GM12875 (cell line): ENCODE measurements around the gene TNNT3.

Experiments used
- H3K4me3 ChIP-seq: one replicate; pipeline ENCODE4 v1.5.1; 2011; ENCODE audit warnings: low read depth, low read length, control low read depth
- TF ChIP-seq, protein P1 (sequence below): IDR thresholded peaks from 2 replicates; pipeline ENCODE4 v1.5.1; 2011; ENCODE audit warnings: low read depth, mild to moderate bottlenecking, control low read depth, inconsistent platforms, low read length, moderate library complexity, borderline replicate concordance; ENCODE audit not compliant: insufficient read depth

Gene TNNT3

DNA sequence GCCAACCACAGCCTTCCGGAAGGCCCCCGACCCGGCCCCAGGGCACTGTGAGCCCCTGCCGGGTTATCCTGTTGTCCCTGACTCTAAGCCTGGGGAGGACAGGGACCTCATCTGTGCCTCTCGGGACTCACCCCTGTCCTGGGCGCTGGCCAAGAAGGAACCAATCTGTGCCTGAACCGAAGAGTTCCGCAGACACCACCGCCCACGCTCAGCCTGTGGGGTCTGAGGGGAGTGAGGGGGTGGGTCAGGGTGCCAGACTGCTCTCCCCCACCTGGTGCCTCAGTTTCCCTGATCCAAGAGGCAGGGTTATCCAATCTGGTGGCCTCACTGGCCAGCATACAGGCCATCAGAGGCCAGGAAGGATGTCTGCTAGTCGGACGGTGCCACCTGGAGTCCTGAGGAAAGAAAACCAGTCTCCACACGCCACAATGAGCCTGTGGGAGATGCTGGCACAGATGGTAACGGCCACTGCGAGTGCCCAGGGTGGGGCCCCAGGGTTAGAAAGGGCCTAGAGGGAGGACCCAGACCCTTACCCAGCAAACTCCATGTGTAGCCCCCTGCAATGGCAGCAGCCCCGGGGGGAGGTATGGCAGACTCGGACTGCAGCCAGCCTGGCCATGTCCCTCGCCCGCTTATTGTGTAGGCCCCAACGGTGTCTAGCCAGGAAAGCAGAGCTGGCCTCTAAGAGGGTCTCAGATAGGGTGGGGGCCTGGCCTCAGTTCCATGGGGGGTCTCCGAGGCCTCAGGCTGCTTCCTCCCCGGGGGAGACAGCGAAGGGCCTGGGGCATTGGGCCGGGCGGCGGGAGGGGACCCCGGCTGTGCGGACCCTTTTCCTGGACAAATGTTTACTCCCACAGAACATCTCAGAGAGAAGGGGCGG is 827 bp upstream of the TNNT3 start:
- TF ChIP-seq, protein P1, sequence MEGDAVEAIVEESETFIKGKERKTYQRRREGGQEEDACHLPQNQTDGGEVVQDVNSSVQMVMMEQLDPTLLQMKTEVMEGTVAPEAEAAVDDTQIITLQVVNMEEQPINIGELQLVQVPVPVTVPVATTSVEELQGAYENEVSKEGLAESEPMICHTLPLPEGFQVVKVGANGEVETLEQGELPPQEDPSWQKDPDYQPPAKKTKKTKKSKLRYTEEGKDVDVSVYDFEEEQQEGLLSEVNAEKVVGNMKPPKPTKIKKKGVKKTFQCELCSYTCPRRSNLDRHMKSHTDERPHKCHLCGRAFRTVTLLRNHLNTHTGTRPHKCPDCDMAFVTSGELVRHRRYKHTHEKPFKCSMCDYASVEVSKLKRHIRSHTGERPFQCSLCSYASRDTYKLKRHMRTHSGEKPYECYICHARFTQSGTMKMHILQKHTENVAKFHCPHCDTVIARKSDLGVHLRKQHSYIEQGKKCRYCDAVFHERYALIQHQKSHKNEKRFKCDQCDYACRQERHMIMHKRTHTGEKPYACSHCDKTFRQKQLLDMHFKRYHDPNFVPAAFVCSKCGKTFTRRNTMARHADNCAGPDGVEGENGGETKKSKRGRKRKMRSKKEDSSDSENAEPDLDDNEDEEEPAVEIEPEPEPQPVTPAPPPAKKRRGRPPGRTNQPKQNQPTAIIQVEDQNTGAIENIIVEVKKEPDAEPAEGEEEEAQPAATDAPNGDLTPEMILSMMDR = no peak

DNA sequence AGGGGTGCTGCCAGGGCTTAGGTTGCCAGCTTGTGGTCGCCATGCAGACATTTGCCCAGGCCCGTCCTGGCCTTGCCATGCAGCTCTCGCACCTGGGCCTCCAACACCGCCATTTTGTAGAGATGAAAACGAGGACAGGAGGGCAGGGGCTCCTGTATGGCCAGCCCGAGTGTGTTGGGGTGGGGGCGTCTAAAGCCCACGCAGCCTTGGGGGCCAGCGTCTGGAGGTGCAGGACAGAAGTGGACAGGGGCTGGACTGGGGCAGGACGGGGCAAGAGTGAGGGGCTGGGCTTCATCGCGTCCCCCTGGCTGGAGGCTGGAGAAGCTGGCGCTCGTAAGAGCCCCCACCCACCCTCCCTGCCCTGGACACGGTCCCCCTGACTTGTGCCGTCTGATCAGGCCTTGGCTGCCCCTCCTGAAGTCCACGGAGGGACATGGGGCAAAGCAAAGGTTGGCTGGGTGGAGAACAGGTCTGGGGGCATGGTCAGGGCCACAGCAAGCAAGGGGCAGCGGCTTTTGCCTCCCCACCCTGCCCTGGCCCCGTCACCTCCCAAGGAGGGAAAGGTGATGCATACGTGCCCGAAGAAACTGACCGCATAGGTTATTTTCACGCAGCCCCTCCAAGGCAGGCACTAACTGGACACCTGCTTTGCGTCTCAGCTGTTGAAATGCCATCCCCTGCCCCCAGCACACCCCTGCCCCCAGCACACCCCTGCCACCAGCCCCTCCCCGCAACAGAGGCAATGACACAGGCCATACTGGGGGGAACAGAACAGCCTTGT is 815 bp downstream of the TNNT3 start:
- TF ChIP-seq, protein P1 = no peak
- no peak overlapping the region for H3K4me3 ChIP-seq

More for the DNA sequence above, 827 bp upstream of the TNNT3 start:
- no peak overlapping the region for H3K4me3 ChIP-seq

DNA sequence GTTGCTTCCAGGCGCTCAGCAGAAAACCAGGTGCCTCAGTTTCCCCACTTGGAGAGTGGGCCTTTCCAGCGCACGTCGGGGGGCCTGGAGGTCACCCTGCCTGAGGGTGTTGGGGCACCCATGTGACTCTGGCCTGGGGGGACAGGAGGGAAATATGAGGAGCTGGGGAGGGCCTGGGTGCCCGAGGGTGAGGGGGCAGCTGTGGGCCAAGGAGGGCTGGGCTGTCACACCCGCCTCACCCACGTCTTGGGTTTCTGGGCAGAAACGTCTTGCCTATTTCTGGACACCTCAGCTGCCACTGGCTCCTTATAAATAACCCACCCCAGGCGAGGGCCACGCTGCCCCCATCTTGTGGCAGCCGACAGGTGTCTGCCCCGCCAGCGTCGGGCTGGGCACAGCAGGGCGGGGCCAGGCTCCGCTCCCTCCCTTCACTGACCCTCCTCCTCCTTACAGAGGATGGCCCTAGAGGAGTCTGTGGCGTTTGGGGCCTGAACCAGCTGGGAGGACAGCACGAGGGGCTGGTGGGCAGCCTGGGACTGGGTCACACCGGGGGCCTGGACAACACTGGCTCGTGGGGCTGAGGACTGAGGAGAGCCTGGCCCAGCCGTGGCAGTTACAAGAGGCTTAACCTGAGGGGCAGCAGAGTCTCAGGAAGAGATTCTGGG is 1.5 kb downstream of the TNNT3 start:
- no peak overlapping the region for H3K4me3 ChIP-seq
- TF ChIP-seq, protein P1 = no peak

DNA sequence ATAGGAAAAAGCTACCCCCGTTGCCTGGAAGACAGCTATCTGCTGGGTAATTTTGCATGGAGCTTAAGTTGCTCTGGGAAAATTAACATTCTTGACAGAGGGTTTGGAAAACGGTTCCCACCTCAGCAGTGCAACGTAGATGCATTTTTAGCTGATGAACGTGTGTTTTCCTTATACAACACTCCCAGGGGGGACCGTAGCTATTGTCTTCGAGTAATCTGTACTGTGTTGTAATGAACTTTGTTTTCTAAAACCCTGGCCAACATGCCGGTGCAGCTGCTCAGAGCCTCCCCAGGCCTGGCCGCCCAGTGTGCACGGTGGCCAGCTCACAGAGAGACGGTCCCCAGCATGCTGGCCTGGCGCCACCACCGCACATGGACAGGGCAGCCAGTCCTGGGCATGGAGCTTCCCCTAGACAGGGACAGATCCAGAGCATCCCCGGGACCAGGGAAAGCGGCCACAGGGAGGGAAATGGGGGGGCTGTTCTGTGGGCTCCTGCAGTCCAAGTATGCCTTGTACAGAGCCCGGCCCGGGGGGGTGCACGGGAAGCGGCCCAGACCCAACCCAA is 2.2 kb downstream of the TNNT3 start:
- TF ChIP-seq, protein P1 = no peak
- no peak overlapping the region for H3K4me3 ChIP-seq

DNA sequence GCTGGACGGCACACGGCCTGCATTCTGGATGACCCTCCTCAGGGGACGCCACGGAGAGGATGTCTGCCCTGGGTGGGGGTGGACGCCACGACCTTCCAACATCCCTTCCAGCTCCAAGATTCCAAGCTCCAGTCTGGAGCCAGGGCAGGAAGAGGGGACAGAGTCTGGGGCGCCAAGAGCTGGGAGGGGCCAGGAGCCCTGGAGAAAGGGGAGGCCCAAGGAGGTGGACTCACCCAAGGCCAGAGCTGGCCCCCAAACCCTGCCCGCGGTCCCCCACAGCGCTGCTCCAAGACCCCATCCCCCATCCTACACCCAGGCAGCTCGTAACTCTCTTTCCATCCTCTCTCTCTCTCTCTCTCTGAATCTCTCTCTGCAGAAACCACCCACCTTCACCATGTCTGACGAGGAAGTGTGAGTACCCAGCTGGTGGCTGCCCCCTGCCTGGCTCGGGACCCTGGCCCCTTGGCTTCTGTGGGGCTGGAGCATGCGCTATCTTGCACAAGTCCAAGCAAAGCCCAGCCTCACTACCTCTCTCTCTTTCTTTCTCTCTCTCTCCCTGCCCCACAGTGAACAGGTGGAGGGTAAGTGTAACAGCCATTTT is 3.1 kb downstream of the TNNT3 start:
- no peak overlapping the region for H3K4me3 ChIP-seq
- TF ChIP-seq, protein P1 = no peak

DNA sequence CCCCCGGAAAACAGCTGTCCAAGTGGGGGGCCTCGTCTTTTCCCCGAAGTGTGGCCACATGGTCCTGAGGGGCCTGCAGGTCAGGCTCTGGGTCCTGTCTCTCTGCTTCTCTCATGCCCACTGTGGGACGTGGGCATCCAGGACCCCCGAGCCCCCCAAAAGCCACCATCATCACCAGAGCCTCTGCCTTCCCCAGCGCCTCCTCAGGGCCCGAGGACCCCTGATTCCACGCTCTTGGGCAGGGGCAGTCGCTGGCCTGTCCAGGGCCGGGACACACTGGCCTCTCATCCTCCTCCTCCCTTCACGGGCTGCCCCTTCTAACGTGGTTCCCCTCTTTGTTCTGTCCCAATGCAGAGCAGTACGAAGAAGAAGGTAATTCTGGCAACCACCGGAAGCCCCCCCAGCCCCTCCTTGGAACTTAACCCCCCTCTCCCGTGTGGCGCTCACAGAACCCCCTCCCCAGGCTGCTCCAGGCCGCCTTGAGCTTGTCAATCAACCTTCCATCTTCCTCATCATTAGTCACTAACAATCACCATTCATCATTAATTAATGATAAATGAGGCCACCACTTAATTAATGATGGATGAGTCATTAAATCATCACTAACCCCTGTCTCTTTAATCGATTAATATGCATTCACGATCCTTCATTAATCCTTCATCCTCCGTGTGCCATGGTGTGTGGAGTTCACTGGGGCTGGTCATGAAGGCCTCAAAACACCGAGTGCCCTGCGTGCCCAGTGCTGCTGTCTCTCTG is 3.9 kb downstream of the TNNT3 start:
- no peak overlapping the region for H3K4me3 ChIP-seq
- TF ChIP-seq, protein P1 = no peak
